Measurements from ENCODE around the gene SEPTIN3.

SEPTIN3 gene

DNA sequence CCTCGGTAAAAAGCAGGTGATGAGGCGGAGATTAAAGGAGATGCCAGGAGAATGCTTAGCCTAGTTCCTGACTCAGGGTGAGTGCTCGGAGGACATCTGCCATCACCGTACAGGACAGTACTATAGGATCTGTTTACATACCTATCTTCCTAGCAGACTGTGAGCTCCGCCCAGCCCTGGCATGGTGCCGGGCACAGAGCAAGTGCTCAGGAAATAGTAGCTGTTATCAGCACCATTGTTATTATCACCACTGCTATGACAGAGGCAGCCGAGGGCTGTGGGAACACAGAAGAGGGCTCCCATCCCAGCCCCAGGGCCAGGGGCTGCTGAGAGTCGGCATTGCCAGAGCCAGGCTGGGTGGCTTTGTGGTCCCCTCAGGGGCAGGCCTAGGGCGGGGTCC, 642 bp upstream of the SEPTIN3 start:
- Histone ChIP-seq H3K36me3 (replicated peaks) (no peaks in the 10 kb centered on the region), H3K4me3 (ENCODE audit: low read depth, low read length) (no peak overlapping the region), H3K27me3 (replicated peaks) (peaks cover 2% of the 10 kb centered on the region), H3K27ac (no peak overlapping the region)
- in situ Hi-C loops (cut with HindIII; ENCODE audit: low pct_ligation_motif_present, low sequenced_read_pairs), result no loop called here
- TF ChIP-seq, protein P1, sequence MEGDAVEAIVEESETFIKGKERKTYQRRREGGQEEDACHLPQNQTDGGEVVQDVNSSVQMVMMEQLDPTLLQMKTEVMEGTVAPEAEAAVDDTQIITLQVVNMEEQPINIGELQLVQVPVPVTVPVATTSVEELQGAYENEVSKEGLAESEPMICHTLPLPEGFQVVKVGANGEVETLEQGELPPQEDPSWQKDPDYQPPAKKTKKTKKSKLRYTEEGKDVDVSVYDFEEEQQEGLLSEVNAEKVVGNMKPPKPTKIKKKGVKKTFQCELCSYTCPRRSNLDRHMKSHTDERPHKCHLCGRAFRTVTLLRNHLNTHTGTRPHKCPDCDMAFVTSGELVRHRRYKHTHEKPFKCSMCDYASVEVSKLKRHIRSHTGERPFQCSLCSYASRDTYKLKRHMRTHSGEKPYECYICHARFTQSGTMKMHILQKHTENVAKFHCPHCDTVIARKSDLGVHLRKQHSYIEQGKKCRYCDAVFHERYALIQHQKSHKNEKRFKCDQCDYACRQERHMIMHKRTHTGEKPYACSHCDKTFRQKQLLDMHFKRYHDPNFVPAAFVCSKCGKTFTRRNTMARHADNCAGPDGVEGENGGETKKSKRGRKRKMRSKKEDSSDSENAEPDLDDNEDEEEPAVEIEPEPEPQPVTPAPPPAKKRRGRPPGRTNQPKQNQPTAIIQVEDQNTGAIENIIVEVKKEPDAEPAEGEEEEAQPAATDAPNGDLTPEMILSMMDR (IDR thresholded peaks at IDR 0.05; ENCODE audit: low read depth, low read length, missing control alignments), result no peak
- DNase-seq, result no peak

DNA sequence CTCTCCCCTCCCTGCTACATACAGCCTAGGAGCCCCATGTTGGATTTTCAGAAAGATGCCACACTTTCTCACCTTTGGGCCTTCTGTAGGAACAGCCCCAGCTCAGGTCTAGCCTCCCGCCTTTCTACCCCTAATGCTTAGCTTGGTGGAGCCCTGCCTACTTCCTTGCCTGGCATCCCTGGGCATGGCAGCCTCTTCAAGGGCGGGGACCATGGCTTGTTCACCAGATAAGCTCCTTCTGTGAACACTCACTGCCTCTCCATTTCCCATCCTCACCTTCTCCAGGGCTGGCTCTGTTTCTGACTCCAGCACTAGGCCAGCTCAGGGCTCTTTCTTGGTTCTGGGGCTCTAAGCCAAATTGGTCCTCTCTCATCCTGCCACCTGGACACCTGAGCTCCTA, 1.4 kb downstream of the SEPTIN3 start:
- Histone ChIP-seq H3K27me3 (replicated peaks) (peaks cover 7% of the 10 kb centered on the region), H3K27ac (no peak overlapping the region), H3K36me3 (replicated peaks) (no peaks in the 10 kb centered on the region), H3K4me3 (ENCODE audit: low read depth, low read length) (no peak overlapping the region)
- in situ Hi-C loops (cut with HindIII; ENCODE audit: low pct_ligation_motif_present, low sequenced_read_pairs), result no loop called here
- TF ChIP-seq, protein P1 (IDR thresholded peaks at IDR 0.05; ENCODE audit: low read depth, low read length, missing control alignments), result no peak
- no peak for DNase-seq

DNA sequence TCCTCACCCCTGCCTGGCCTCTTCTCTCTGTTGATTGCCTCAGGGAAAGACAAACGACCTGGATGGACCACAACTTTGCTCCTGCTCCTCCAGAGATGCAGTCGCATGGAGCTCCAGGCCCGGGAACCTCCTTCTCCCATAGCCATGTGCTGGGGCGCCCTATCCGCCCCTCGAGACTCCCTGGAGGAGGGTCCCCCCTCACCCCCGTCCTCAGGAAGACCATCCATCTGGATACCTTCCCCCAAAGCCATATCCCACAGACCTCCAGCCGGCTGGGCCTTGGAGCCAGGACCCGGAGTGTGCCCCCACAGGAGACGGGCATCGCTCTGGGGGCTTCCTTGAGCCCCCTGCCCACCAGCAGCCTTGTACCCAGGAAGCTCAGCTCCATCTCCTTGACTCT, 2.2 kb downstream of the SEPTIN3 start:
- peaks cover 16% of the 10 kb centered on the region for H3K27me3 ChIP-seq (replicated peaks)
- in situ Hi-C loops (cut with HindIII; ENCODE audit: low pct_ligation_motif_present, low sequenced_read_pairs), result no loop called here
- TF ChIP-seq, protein P1 (IDR thresholded peaks at IDR 0.05; ENCODE audit: low read depth, low read length, missing control alignments), result no peak
- no peaks in the 10 kb centered on the region for H3K36me3 ChIP-seq (replicated peaks)
- no peak for DNase-seq
- no peak overlapping the region for H3K27ac ChIP-seq
- H3K4me3 ChIP-seq (ENCODE audit: low read depth, low read length), result no peak overlapping the region

DNA sequence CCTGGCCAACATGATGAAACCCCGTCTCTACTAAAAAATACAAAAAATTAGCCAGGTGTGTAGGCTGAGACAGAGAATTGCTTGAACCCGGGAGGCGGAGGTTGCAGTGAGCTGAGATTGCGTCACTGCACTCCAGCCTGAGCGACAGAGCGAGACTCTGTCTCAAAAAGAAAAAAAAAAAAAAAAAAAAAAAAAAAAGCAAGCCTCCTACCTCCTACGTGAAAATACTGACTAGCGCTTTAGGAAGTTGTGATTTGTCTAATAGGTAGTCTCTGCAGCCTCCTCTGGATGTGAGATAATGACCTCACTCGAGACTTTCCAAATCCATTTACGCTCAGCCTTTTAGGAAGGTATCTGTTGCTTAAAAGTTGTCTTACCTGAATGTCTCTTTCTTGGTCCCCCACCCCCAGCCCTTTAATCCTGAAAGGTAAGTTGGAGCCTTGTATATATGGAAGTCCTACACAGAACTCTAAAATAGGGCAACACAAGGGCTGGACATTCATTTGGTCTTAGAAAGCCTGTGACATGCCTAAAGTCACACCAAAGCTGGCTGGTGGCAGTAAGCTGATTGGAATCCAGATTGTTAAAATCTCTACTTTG, 5.5 kb downstream of the SEPTIN3 start:
- Histone ChIP-seq H3K36me3 (replicated peaks) (no peaks in the 10 kb centered on the region), H3K4me3 (ENCODE audit: low read depth, low read length) (no peak overlapping the region), H3K27me3 (replicated peaks) (peaks cover 29% of the 10 kb centered on the region), H3K27ac (no peak overlapping the region)
- TF ChIP-seq, protein P1 (IDR thresholded peaks at IDR 0.05; ENCODE audit: low read depth, low read length, missing control alignments), result no peak
- DNase-seq, result no peak
- in situ Hi-C loops (cut with HindIII; ENCODE audit: low pct_ligation_motif_present, low sequenced_read_pairs), result no loop called here

DNA sequence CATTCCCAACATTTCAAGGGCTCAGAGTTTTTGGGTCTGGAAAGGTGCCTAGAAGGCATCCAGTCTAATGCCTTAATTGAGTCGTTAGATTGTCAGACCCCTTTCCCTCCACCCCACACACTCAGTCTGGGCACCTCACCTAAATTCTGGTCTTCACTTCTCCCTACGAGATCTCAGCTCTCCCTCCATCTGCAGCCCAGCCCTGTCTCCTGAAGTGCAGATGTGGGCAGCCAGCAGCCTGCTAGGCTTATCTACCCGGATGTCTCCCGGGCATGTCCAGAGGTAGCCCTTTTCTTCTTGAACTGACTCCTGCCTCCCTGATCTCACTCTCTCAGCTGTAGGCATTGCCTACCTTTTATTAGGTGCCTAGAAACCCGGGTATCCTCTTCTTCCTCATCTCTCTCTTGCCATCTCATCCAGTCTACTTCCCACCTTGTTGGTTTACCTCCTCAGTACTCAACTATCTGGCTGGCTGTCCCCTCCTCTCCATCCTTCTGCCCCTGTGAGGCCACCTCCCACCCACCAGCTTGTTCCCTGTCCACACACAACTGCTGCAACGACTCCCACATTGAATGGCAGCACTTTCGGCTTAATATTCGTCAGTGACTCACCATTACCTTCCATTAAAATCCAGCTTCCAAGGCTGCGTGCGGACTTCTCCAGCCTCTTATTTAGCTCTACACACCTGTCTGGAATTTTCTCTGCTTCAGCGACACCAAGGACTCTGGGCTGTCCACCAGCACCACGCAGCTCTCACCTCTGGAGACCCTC, 6.2 kb downstream of the SEPTIN3 start:
- H3K27me3 ChIP-seq (replicated peaks), result peaks cover 29% of the 10 kb centered on the region
- TF ChIP-seq, protein P1 (IDR thresholded peaks at IDR 0.05; ENCODE audit: low read depth, low read length, missing control alignments), result no peak
- no peak overlapping the region for H3K4me3 ChIP-seq (ENCODE audit: low read depth, low read length)
- in situ Hi-C loops (cut with HindIII; ENCODE audit: low pct_ligation_motif_present, low sequenced_read_pairs), result no loop called here
- H3K36me3 ChIP-seq (replicated peaks), result no peaks in the 10 kb centered on the region
- no peak for DNase-seq
- no peak overlapping the region for H3K27ac ChIP-seq
